ENCODE data around the gene MEF2C.

GRCh38 chr5:88670461-88670860 is 212.5 kb downstream of the MEF2C start:
- TF ChIP-seq GATA2 (IDR thresholded peaks at IDR 0.05; ENCODE audit: low read depth, low read length) (no peak), GATA3 (IDR thresholded peaks at IDR 0.05; ENCODE audit: low read depth, low read length) (no peak)

Data from SH-SY5Y (cell line).